K562 (cell line): Measurements from ENCODE around the gene NUDT6. TPM values are rescaled to one million over a fixed set of nuclear protein-coding genes. Genes with fewer than 3 reads are reported as not detected.

Experiments
- ATAC-seq: fragments of 200-7000 bp; cut with Tn5 transposase; 3 replicates; pipeline ENCODE4 v1.9.1; 2020; ENCODE audit warnings: moderate library complexity
- BruUV-seq: library from RNA; stranded (reverse); fragments of 400-500 nt; replicated peaks from 2 replicates; lab custom pipeline; 2021; lab: Mats Ljungman, UMichigan
- CTCF ChIA-PET: fragments of 300-600 bp; formaldehyde crosslinking; extraction: SDS; loops from one replicate; lab custom pipeline; 2021; ENCODE audit warnings: low intra/inter-chr PET ratio; lab: Yijun Ruan, JAX
- POLR2A ChIA-PET: fragments of 300-600, 350-650 bp; sonication (Branson Sonifier 250); formaldehyde crosslinking; extraction: SDS; loops from one replicate; lab custom pipeline; 2021; ENCODE audit warnings: antibody characterized with exemption, inconsistent platforms; lab: Yijun Ruan, JAX
- DNase-seq, 4 experiments: peaks; one replicate each; pipeline versions ENCODE4 v3.0.0 to v3.0.0-alpha.2; 2011 to 2018; ENCODE audit warnings: low spot score in 3 of 4, mixed read lengths in 3 of 4; ENCODE audit errors: extremely low read depth in 1 of 4
- FAIRE-seq: peaks from 2 replicates; lab custom pipeline; 2011; peaks lifted over from hg19 to GRCh38; lab: Jason Lieb, UNC
- H2AFZ ChIP-seq: 2 replicates; pipeline ENCODE4 v1.6.0; 2011; ENCODE audit warnings: low read depth, low read length, control low read depth, inconsistent platforms
- H3K27ac ChIP-seq: fragments of 200-600 bp; 3 replicates; pipeline ENCODE4 v1.8.0; 2011; ENCODE audit warnings: low read depth, mild to moderate bottlenecking, control low read depth, inconsistent platforms, low read length, moderate library complexity, mixed read lengths; ENCODE audit errors: extremely low read depth
- H3K27me3 ChIP-seq, 2 experiments: fragments of 300-600 bp in 1 of 2; 2 replicates in 1 of 2; 3 replicates in 1 of 2; pipeline versions ENCODE4 v1.6.0 to v1.8.0; 2011; ENCODE audit warnings: inconsistent platforms in 2 of 2, low read length in 2 of 2, mild to moderate bottlenecking in 1 of 2, mixed read lengths in 1 of 2, moderate library complexity in 1 of 2; ENCODE audit not compliant: control insufficient read depth in 2 of 2, insufficient read depth in 2 of 2
- H3K36me3 ChIP-seq: fragments of 300-600 bp; 3 replicates; pipeline ENCODE4 v1.8.0; 2011; ENCODE audit warnings: mild to moderate bottlenecking, low read length, inconsistent platforms; ENCODE audit not compliant: control insufficient read depth, insufficient read depth
- H3K4me1 ChIP-seq, 2 experiments: fragments of 200-600 bp in 1 of 2; replicated peaks in 1 of 2; 2 replicates in 1 of 2; 3 replicates in 1 of 2; pipeline versions ENCODE4 v1.5.1 to v1.8.0; 2011; ENCODE audit warnings: inconsistent platforms in 2 of 2, low read length in 2 of 2, mild to moderate bottlenecking in 1 of 2, mixed read lengths in 1 of 2, moderate library complexity in 1 of 2; ENCODE audit not compliant: control insufficient read depth in 2 of 2, insufficient read depth in 2 of 2
- H3K4me2 ChIP-seq: 2 replicates; pipeline ENCODE4 v1.6.1; 2011; ENCODE audit warnings: low read length, control low read depth, inconsistent platforms, mixed read lengths; ENCODE audit not compliant: insufficient read depth
- H3K4me3 ChIP-seq: fragments of 200-600 bp; sonication (generic), shearing (Covaris generic); 2 replicates; pipeline ENCODE4 v1.5.1; 2016; ENCODE audit warnings: control low read depth, inconsistent platforms
- H3K79me2 ChIP-seq: fragments of 200-600 bp; 3 replicates; pipeline ENCODE4 v1.8.0; 2011; ENCODE audit warnings: low read length, inconsistent platforms; ENCODE audit not compliant: control insufficient read depth, insufficient read depth
- H3K9ac ChIP-seq, 2 experiments: 2 replicates each; pipeline versions ENCODE4 v1.6.0 to v1.6.1; 2011; ENCODE audit warnings: low read depth in 2 of 2, low read length in 2 of 2, control low read depth in 1 of 2, inconsistent platforms in 1 of 2, mild to moderate bottlenecking in 1 of 2, mixed read lengths in 1 of 2; ENCODE audit not compliant: insufficient read depth in 1 of 2
- H3K9me1 ChIP-seq: one replicate; pipeline ENCODE4 v1.6.0; 2011; ENCODE audit warnings: inconsistent platforms, mild to moderate bottlenecking, low read length, moderate library complexity; ENCODE audit not compliant: control insufficient read depth, insufficient read depth
- H3K9me3 ChIP-seq: replicated peaks from 2 replicates; pipeline ENCODE4 v1.5.1; 2011; ENCODE audit warnings: low read depth, low read length, inconsistent platforms; ENCODE audit not compliant: control insufficient read depth, insufficient read depth
- H4K20me1 ChIP-seq: replicated peaks from 2 replicates; pipeline ENCODE4 v1.6.1; 2011; ENCODE audit warnings: low read length, inconsistent platforms, mixed read lengths; ENCODE audit not compliant: control insufficient read depth, insufficient read depth
- FIP1L1 ChIP-seq: fragments of 200-400 bp; formaldehyde crosslinking; IDR thresholded peaks from 2 replicates; pipeline ENCODE4 v1.6.1; 2018; ENCODE audit warnings: mild to moderate bottlenecking, low read depth, low read length; ENCODE audit not compliant: poor library complexity, severe bottlenecking
- FOXP1 ChIP-seq: sonication (generic); formaldehyde crosslinking; IDR thresholded peaks from 2 replicates; pipeline ENCODE4 v1.8.0; 2022; ENCODE audit warnings: mild to moderate bottlenecking, missing genetic modification reagents
- WGBS: fragments of 100-300 bp; shearing (Covaris generic); methylation state at CpG from one replicate; pipeline ENCODE4 v1.1.6; 2016; ENCODE audit warnings: low coverage, mixed read lengths; ENCODE audit not compliant: insufficient coverage; ENCODE audit errors: missing lambda C conversion rate; 5-methylcytosine and 5-hydroxymethylcytosine counted together
- in situ Hi-C: fragments of 300-500 bp; cut with MboI; formaldehyde crosslinking; loops from 4 replicates; pipeline ENCODE4 v1.15.0; 2018; ENCODE audit warnings: inconsistent platforms, mixed read lengths
- intact Hi-C: fragments of 100-400 bp; cut with micrococcal nuclease; formaldehyde crosslinking; loops from 2 replicates; pipeline ENCODE4 v1.14.2; 2022
- polyA plus RNA-seq, 8 experiments: library from polyadenylated mRNA; depleted of rRNA in 4 of 8; stranded (reverse) in 5 of 8; unstranded in 3 of 8; fragments of >200 nt; fragmentation: Nextera tagmentation in 2 of 8; fragmentation: Illumina TruSeq in 1 of 8; extraction: Ambion mirVana in 2 of 8; extraction: Trizol in 1 of 8; gene quantifications; 2 replicates each; pipeline versions ENCODE4 v1.2.1 to v1.2.3, GENCODE V29; 2011 to 2014; ENCODE audit warnings: inconsistent platforms in 1 of 8, missing spikeins in 1 of 8
- total RNA-seq, 7 experiments: library from RNA; depleted of rRNA in 6 of 7; stranded (reverse); fragments of >200 nt in 6 of 7; fragmentation: Illumina TruSeq in 2 of 7; extraction: Trizol in 2 of 7; gene quantifications; 2 replicates each; pipeline versions ENCODE4 v1.2.1 to v1.2.3, GENCODE V29; 2011 to 2021; ENCODE audit warnings: low replicate concordance in 1 of 7

NUDT6 gene
- total and polyA plus RNA-seq, 9 of the 15 experiments (the other 6 are each of a cell fraction or from before 2014, with no cell fraction given): 9.4 to 18.1 (median 13.4) TPM

DNA sequence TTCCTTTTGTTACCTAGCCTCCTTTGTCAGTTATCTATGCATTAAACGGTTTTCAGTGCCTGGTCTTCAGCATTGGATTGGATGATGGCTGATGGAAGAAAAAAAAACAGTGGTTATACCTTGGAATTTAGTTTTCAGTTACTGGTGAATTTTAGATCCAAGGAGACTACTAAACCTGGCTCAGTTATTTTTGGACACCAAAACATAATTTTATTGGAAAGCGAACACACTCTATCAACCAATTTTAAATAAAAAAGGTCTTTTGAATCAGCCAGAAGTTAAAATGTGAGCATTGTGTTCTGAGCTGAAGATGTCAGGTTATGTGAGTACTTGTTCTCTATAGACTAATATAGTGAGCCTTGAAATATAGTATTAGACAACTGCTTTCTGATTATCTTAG, 63.7 kb downstream of the NUDT6 start:
- no peak for ATAC-seq
- Histone ChIP-seq H3K9me1 (no peaks in the 10 kb centered on the region), H3K4me1 (no peaks in the 10 kb centered on the region), H3K27ac (no peak overlapping the region), H4K20me1 (no peaks in the 10 kb centered on the region), H3K9ac (no peak overlapping the region), H3K9me3 (no peaks in the 10 kb centered on the region), H3K79me2 (0 out of 3 replicates have a peak, but pooled peaks cover 7% of the 10 kb centered on the region), H3K36me3 (no peaks in the 10 kb centered on the region; the same call in 2 of the 3 replicates), H3K4me3 (no peak overlapping the region), H3K4me2 (no peak overlapping the region), H3K27me3 (no peaks in the 10 kb centered on the region), H2AFZ (no peak overlapping the region)
- CTCF ChIA-PET: no interaction called here
- BruUV-seq: no TSS peak
- no peak for TF ChIP-seq FIP1L1
- intact Hi-C loops (no loop called here), in situ Hi-C loops (no loop called here)
- no peak for DNase-seq
- WGBS: 29% methylated on average over 2 of the region's 2 CpGs
- POLR2A ChIA-PET: no interaction called here
- no peak for FAIRE-seq

GRCh38 chr4:122857160-122857559, 65.2 kb downstream of the NUDT6 start:
- Histone ChIP-seq H3K4me2 (no peak overlapping the region), H3K79me2 (0 out of 3 replicates have a peak, but pooled peaks cover 7% of the 10 kb centered on the region), H2AFZ (no peak overlapping the region), H4K20me1 (no peaks in the 10 kb centered on the region), H3K27ac (no peak overlapping the region), H3K9ac (no peak overlapping the region), H3K4me1 (no peaks in the 10 kb centered on the region), H3K27me3 (no peaks in the 10 kb centered on the region), H3K9me1 (no peaks in the 10 kb centered on the region), H3K4me3 (no peak overlapping the region), H3K36me3 (no peaks in the 10 kb centered on the region; the same call in 2 of the 3 replicates), H3K9me3 (no peaks in the 10 kb centered on the region)
- ATAC-seq: no peak
- WGBS: 74% methylated on average over 2 of the region's 2 CpGs
- no peak for FAIRE-seq
- no TSS peak for BruUV-seq
- no peak for DNase-seq
- in situ Hi-C loops (no loop called here), intact Hi-C loops (no loop called here)
- ChIA-PET CTCF (no interaction called here), POLR2A (interaction anchor here (0.8 to 1.2 kb wide), 2 partner anchors 17 kb away, joined by 3 to 4 read pairs; no protein-coding TSS in a partner anchor)
- no peak for TF ChIP-seq FOXP1
